DND-41 (cell line): Measurements from ENCODE around the gene FAM78A.

Experiments used
- CTCF ChIP-seq: IDR thresholded peaks from 2 replicates; pipeline ENCODE4 v1.5.1; 2012; ENCODE audit warnings: borderline replicate concordance, low read length, moderate library complexity, mild to moderate bottlenecking; ENCODE audit not compliant: poor library complexity, severe bottlenecking; ENCODE audit errors: extremely low read depth
- EZH2 ChIP-seq: IDR thresholded peaks from 3 replicates; pipeline ENCODE4 v1.6.1; 2012; ENCODE audit warnings: borderline replicate concordance, low read depth, mild to moderate bottlenecking, moderate library complexity, low read length, inconsistent platforms; ENCODE audit not compliant: severe bottlenecking

GRCh38 chr9:131258698-131259431 is 17.4 kb downstream of the FAM78A start:
- TF ChIP-seq CTCF (no peak), EZH2 (no peak)
